Loucy (cell line): ENCODE results near the gene ELMOD1.

ENCODE experiments used
- H2AFZ ChIP-seq: fragments of 200-600 bp; sonication (generic); 2 replicates; pipeline ENCODE4 v1.6.0; 2016; ENCODE audit warnings: antibody characterized with exemption, mild to moderate bottlenecking, low read length, moderate library complexity
- H3F3A ChIP-seq: fragments of 200-600 bp; 2 replicates; pipeline ENCODE4 v1.6.0; 2016; ENCODE audit warnings: antibody characterized with exemption, low read depth, mild to moderate bottlenecking
- H3K27me3 ChIP-seq: fragments of 200-600 bp; sonication (generic); 2 replicates; pipeline ENCODE4 v1.6.1; 2014; ENCODE audit warnings: low read length, mild to moderate bottlenecking; ENCODE audit not compliant: insufficient read depth, poor library complexity, severe bottlenecking
- H3K36me3 ChIP-seq: fragments of 200-600 bp; sonication (generic); 2 replicates; pipeline ENCODE4 v1.6.1; 2016; ENCODE audit warnings: low read length; ENCODE audit not compliant: insufficient read depth
- H3K4me1 ChIP-seq: fragments of 200-600 bp; sonication (generic); 2 replicates; pipeline ENCODE4 v1.5.1; 2014; ENCODE audit warnings: low read length, mild to moderate bottlenecking; ENCODE audit not compliant: insufficient read depth, poor library complexity, severe bottlenecking
- H3K4me2 ChIP-seq: fragments of 200-600 bp; sonication (generic); 2 replicates; pipeline ENCODE4 v1.6.0; 2014; ENCODE audit warnings: antibody characterized with exemption, low read length, low read depth, mild to moderate bottlenecking; ENCODE audit not compliant: poor library complexity, severe bottlenecking
- H3K4me3 ChIP-seq: fragments of 200-600 bp; sonication (generic); 2 replicates; pipeline ENCODE4 v1.5.1; 2014; ENCODE audit warnings: low read length, mild to moderate bottlenecking, mixed read lengths; ENCODE audit not compliant: poor library complexity, severe bottlenecking
- H3K79me2 ChIP-seq: fragments of 200-600 bp; sonication (generic); 2 replicates; pipeline ENCODE4 v1.6.1; 2014; ENCODE audit warnings: low read length; ENCODE audit not compliant: insufficient read depth
- H3K9ac ChIP-seq: fragments of 200-600 bp; sonication (generic); 2 replicates; pipeline ENCODE4 v1.6.0; 2014; ENCODE audit warnings: mild to moderate bottlenecking, low read depth, low read length, moderate library complexity; ENCODE audit not compliant: poor library complexity, severe bottlenecking
- H3K9me2 ChIP-seq: fragments of 200-600 bp; sonication (generic); replicated peaks from 2 replicates; pipeline ENCODE4 v1.6.1; 2016; ENCODE audit warnings: low read depth, low read length, mixed read lengths
- H3K9me3 ChIP-seq: fragments of 200-600 bp; sonication (generic); 2 replicates; pipeline ENCODE4 v1.6.1; 2014; ENCODE audit warnings: mild to moderate bottlenecking, antibody characterized with exemption, low read length, low read depth; ENCODE audit not compliant: insufficient read depth
- H4K20me1 ChIP-seq: fragments of 200-600 bp; sonication (generic); 2 replicates; pipeline ENCODE4 v1.6.0; 2014; ENCODE audit warnings: antibody characterized with exemption, low read length, mild to moderate bottlenecking; ENCODE audit not compliant: insufficient read depth, poor library complexity, severe bottlenecking
- CTCF ChIP-seq: fragments of 200-600 bp; sonication (generic); conservative IDR thresholded peaks from 2 replicates; pipeline ENCODE4 v1.5.1; 2014; ENCODE audit warnings: mild to moderate bottlenecking, antibody characterized with exemption, low read length
- EZH2phosphoT487 ChIP-seq: fragments of 200-600 bp; IDR thresholded peaks from 2 replicates; pipeline ENCODE4 v1.6.1; 2018; ENCODE audit warnings: antibody characterized with exemption, mild to moderate bottlenecking, moderate library complexity, borderline replicate concordance

ELMOD1 gene

GRCh38 chr11:107666911-107667613 is 76.1 kb downstream of the ELMOD1 start:
- Histone ChIP-seq H3K9me2 (no peaks in the 10 kb centered on the region), H3F3A (no peaks in the 10 kb centered on the region), H3K4me2 (no peak overlapping the region), H2AFZ (no peak overlapping the region), H3K79me2 (no peaks in the 10 kb centered on the region), H3K4me1 (no peaks in the 10 kb centered on the region), H4K20me1 (no peaks in the 10 kb centered on the region), H3K9me3 (no peaks in the 10 kb centered on the region), H3K4me3 (no peak overlapping the region), H3K27me3 (no peaks in the 10 kb centered on the region), H3K9ac (no peak overlapping the region), H3K36me3 (no peaks in the 10 kb centered on the region)
- no peak for TF ChIP-seq EZH2phosphoT487
- no peak for TF ChIP-seq CTCF

GRCh38 chr11:107669191-107669740 is 78.3 kb downstream of the ELMOD1 start:
- Histone ChIP-seq H3K4me3 (no peak overlapping the region), H3K9ac (no peak overlapping the region), H4K20me1 (no peaks in the 10 kb centered on the region), H3K9me3 (no peaks in the 10 kb centered on the region), H3F3A (no peaks in the 10 kb centered on the region), H3K9me2 (no peaks in the 10 kb centered on the region), H3K4me2 (no peak overlapping the region), H3K36me3 (no peaks in the 10 kb centered on the region), H3K79me2 (no peaks in the 10 kb centered on the region), H3K4me1 (no peaks in the 10 kb centered on the region), H2AFZ (no peak overlapping the region), H3K27me3 (no peaks in the 10 kb centered on the region)
- TF ChIP-seq EZH2phosphoT487 (no peak), CTCF (no peak)

- Histone ChIP-seq H4K20me1 (no peaks in the 10 kb centered on the region), H3K9me3 (no peaks in the 10 kb centered on the region), H2AFZ (no peak overlapping the region), H3K79me2 (no peaks in the 10 kb centered on the region), H3K9ac (no peak overlapping the region), H3K4me3 (no peak overlapping the region), H3K36me3 (no peaks in the 10 kb centered on the region), H3K4me2 (no peak overlapping the region), H3K27me3 (no peaks in the 10 kb centered on the region), H3K4me1 (no peaks in the 10 kb centered on the region), H3K9me2 (no peaks in the 10 kb centered on the region), H3F3A (no peaks in the 10 kb centered on the region)
- TF ChIP-seq EZH2phosphoT487: no peak
- no peak for TF ChIP-seq CTCF
Observed at GRCh38 chr11:107669893-107670601, 79.1 kb downstream of the ELMOD1 start.
